HTR-8/SVneo (cell line): Measurements from ENCODE around the gene COL28A1.
"Not testable (repeated sequence)": the region's sequence is repeated elsewhere in the genome, so short reads cannot be mapped to it uniquely, and the experiment has no call there.

Experiments used
- DNase-seq: peaks from one replicate; pipeline ENCODE4 v3.0.0; 2011; ENCODE audit warnings: low spot score, mixed read lengths; ENCODE audit not compliant: insufficient read length
- FAIRE-seq: peaks from 2 replicates; lab custom pipeline; 2011; peaks lifted over from hg19 to GRCh38; lab: Jason Lieb, UNC

COL28A1 gene

DNA sequence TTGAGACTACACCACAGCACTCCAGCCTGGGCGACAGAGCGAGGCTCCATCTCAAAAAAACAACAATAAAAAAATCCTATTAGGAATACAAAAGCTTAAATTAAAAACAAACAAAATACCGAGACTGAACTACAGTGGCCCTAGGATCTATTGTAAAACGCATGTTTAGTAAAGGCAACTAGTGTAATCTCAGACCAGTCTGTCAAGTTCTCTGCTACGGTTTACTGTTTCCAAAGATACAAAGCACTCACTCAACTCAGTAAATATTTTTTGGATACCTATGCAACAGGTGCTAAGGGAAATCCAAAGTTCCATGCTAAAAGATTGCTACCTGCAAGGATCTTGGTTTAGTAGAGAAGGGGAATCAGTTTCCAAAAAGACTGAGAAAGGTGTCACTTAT lies 27.6 kb upstream of the COL28A1 start:
- DNase-seq (no peak), FAIRE-seq (no peak)

DNA sequence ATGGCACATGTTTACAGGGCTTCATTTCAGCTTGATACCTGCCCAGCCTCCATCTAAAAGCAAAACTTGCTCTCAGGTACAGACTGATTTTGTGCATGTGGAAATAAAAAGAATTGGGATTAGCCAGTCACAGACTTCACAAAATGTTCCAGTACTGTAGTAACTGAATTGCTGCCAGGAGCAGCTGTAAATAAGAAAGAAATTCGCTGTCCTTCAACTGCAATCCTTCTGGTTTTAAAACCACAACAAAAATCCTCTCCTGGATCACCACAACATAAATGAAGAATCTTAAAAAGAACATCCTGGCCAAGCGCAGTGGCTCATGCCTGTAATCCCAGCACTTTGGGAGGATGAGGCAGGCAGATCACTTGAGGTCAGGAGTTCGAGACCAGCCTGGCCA lies 27.1 kb upstream of the COL28A1 start:
- DNase-seq (no peak), FAIRE-seq (no peak)

- FAIRE-seq, DNase-seq: not testable (repeated sequence)
Observed at GRCh38 chr7:7561591-7561990, 25.9 kb upstream of the COL28A1 start.

- DNase-seq (no peak), FAIRE-seq (peak; percentile 74)
Observed at GRCh38 chr7:7557252-7557651, 21.6 kb upstream of the COL28A1 start.

GRCh38 chr7:7556852-7557251 lies 21.2 kb upstream of the COL28A1 start:
- DNase-seq (no peak), FAIRE-seq (no peak)

DNA sequence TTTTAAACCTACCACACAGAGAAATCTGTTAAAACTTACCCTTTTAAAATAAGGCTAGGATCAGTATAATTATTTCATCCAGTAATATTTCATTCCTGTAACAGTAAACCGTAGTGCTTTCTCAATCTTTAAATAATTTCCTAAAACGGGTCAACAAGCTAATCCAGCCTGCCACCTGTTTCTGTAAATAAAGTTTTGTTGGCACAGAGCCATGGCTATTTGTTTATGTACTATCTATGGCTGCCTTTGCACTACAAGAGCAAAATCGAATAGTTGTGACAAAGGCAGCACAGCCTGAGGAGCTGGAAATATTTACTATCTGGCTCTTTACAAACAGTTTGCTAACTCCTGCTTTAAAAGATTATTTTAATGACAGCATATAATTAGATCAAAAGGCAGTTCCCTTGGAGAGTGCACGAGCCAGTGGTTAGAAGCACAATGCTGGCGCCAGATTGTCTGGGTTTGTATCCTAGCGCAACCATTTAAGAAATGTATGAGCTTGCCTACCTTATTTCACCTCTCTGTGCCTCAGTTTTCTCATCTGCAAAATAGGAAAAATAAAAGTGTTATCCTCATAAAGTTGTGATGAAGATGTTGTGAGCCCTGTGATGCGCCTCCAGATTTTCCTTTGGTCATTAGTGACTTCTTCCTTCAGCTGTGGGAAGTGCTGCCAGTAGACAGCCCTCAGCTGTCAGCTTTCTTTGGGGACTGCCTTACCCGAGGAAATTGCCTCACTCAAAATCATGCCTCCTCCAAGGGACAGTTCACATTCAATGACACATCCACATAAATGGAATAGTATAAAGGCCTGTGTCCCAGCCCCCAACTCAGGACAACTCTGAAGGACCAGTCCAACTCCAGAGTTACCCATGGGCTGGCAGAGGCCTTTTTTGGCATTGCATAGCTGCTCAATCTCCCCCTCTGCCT lies 19.2 kb upstream of the COL28A1 start:
- no peak for DNase-seq
- FAIRE-seq = no peak

- DNase-seq = no peak
- FAIRE-seq = peak; percentile 51
Observed at GRCh38 chr7:7554021-7554432, 18.4 kb upstream of the COL28A1 start.

- FAIRE-seq (peak; percentile 13), DNase-seq (no peak)
Observed at GRCh38 chr7:7553386-7553785, 17.7 kb upstream of the COL28A1 start.

- no peak for DNase-seq
- FAIRE-seq = no peak
Observed at GRCh38 chr7:7552199-7552598, 16.5 kb upstream of the COL28A1 start.

- FAIRE-seq (no peak), DNase-seq (no peak)
Observed at GRCh38 chr7:7550663-7551062, 15.0 kb upstream of the COL28A1 start.

GRCh38 chr7:7548407-7548806 lies 12.7 kb upstream of the COL28A1 start:
- FAIRE-seq (no peak), DNase-seq (no peak)

GRCh38 chr7:7542251-7542835 lies 6.7 kb upstream of the COL28A1 start:
- FAIRE-seq = no peak

GRCh38 chr7:7539711-7540110 lies 4.0 kb upstream of the COL28A1 start:
- FAIRE-seq = no peak
- DNase-seq = no peak

More at GRCh38 chr7:7542251-7542835, 6.7 kb upstream of the COL28A1 start:
- no peak for DNase-seq

DNA sequence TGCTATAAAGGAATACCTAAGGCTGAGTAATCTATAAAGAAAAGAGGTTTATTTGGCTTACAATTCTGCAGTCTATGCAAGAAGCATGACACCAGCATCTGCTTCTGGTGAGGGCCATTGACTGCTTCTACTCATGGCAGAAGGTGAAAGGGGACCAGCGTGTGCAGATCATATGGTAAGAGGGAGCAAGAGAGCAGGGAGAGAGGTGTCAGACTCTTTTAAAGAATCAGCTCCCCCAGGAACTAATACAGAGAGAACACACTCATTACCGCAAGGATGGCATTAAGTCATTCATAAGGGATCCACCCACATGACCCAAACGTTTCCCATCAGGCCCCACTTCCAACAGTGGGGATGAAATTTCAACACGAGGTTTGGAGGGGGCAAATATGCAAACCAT lies 3.5 kb upstream of the COL28A1 start:
- FAIRE-seq (no peak), DNase-seq (no peak)

DNA sequence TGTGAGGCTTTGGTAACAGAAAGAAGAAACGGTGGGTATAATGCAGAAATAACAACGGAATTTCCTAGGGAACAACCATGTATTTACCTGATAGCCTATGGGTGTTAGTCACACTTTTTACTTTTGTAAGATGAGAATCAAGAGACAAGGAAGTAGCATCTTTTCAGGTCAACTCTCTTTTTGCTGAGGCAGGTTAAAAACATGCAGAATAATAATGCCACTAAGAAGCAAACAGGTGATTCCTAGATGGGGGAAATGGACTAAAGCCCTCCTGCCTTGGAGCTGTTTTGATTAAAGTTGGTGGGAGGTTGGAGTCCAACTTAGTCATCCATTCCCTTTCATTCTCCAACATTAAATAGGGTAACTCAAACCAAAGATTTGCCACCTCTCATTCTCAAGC lies 2.0 kb upstream of the COL28A1 start:
- FAIRE-seq (no peak), DNase-seq (no peak)

- DNase-seq (no peak), FAIRE-seq (no peak)
Observed at GRCh38 chr7:7536396-7537019, 835 bp upstream of the COL28A1 start.

GRCh38 chr7:7533831-7534430 lies 1.7 kb downstream of the COL28A1 start:
- DNase-seq = no peak
- no peak for FAIRE-seq

DNA sequence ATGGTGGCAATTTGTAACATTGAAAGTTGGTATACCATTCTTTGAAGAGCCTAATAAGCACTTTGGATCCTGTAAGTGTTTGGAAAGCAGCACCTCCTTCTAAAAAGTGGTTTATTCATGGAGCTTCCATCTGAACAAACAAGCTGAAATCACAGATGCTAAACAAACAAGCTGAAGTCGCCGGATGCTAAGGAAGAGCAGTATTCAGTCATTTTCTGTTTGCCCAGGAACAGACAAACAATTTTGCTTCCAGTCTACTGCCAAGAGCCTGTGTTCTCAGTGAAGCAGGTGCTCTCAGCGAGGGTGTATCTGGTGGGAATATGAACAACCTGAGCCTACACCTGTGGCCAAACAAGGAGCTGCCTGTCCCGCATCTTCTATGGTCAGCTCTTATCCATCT lies 6.3 kb downstream of the COL28A1 start:
- FAIRE-seq (no peak), DNase-seq (no peak)

DNA sequence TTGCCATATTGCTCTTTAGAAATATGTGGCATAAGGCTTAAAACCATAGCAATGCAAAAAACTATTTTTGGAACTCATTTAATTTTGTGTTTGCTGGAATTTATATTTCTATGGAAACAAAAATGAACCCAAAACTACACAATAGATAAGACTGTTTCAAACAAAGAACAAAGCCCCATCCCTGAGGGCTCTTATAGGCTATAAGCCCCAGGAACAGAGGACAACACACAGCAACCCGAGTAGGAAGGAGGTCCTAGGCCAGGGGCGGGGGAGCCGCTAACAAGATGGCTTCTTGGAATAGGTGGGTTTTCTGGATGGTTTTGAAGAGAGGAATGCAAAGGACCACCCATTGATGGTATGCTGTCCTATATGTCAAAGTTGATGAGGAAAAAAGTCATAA lies 8.6 kb downstream of the COL28A1 start:
- no peak for DNase-seq
- no peak for FAIRE-seq

GRCh38 chr7:7526006-7526405 lies 9.7 kb downstream of the COL28A1 start:
- no peak for FAIRE-seq
- no peak for DNase-seq

DNA sequence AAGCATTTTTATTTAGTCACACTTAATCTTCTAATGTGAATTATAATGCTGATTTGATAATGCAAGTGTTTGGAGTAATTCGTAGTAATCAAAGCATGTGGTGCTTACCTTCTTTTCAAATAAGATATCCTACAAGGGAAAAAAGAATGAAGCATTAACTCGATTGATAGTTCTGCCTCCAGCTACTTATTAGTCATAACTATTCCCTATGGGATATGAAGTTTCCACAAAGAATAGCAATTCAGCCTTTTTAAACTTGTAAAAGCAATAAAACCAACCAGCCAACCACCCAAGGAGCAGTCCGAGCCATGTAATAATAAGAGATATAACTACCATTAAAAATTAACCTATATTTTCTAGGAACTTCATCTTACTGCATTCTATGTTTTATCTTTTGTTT lies 11.6 kb downstream of the COL28A1 start:
- no peak for FAIRE-seq
- DNase-seq = no peak
